Transverse colon (tissue), 3 donors: ENCODE measurements around the gene VPS13A.

Experiments used
- EP300 ChIP-seq: sonication (generic); formaldehyde crosslinking; IDR thresholded peaks from one replicate; pipeline ENCODE4 v1.6.1; 2017; ENCODE audit warnings: antibody characterized with exemption, low read depth
- TF ChIP-seq, protein P1 (sequence below), 5 experiments: fragments of 200-600 bp in 3 of 5; fragments of 450-650 bp in 2 of 5; sonication (generic) in 3 of 5; IDR thresholded peaks; 1 replicate in 2 of 5; 2 replicates in 3 of 5; pipeline ENCODE4 v1.5.1; 2016 to 2017; ENCODE audit warnings: antibody characterized with exemption in 5 of 5, inconsistent platforms in 3 of 5, mild to moderate bottlenecking in 2 of 5, moderate library complexity in 1 of 5

- TF ChIP-seq, protein P1, sequence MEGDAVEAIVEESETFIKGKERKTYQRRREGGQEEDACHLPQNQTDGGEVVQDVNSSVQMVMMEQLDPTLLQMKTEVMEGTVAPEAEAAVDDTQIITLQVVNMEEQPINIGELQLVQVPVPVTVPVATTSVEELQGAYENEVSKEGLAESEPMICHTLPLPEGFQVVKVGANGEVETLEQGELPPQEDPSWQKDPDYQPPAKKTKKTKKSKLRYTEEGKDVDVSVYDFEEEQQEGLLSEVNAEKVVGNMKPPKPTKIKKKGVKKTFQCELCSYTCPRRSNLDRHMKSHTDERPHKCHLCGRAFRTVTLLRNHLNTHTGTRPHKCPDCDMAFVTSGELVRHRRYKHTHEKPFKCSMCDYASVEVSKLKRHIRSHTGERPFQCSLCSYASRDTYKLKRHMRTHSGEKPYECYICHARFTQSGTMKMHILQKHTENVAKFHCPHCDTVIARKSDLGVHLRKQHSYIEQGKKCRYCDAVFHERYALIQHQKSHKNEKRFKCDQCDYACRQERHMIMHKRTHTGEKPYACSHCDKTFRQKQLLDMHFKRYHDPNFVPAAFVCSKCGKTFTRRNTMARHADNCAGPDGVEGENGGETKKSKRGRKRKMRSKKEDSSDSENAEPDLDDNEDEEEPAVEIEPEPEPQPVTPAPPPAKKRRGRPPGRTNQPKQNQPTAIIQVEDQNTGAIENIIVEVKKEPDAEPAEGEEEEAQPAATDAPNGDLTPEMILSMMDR (IDR thresholded peaks at IDR 0.05): no peak
- no peak for TF ChIP-seq EP300
Measured at GRCh38 chr9:77257275-77257674, 79.9 kb downstream of the VPS13A start.
